GM19455 (cell line): ENCODE data around the gene KRTAP4-5.
"Not testable (repeated sequence)": the region's sequence is repeated elsewhere in the genome, so short reads cannot be mapped to it uniquely, and the experiment has no call there.

Experiments
- ATAC-seq: cut with Tn5 transposase; IDR thresholded peaks from one replicate; pipeline ENCODE4 v1.9.1; 2021; ENCODE audit not compliant: unreplicated experiment

KRTAP4-5 gene

DNA sequence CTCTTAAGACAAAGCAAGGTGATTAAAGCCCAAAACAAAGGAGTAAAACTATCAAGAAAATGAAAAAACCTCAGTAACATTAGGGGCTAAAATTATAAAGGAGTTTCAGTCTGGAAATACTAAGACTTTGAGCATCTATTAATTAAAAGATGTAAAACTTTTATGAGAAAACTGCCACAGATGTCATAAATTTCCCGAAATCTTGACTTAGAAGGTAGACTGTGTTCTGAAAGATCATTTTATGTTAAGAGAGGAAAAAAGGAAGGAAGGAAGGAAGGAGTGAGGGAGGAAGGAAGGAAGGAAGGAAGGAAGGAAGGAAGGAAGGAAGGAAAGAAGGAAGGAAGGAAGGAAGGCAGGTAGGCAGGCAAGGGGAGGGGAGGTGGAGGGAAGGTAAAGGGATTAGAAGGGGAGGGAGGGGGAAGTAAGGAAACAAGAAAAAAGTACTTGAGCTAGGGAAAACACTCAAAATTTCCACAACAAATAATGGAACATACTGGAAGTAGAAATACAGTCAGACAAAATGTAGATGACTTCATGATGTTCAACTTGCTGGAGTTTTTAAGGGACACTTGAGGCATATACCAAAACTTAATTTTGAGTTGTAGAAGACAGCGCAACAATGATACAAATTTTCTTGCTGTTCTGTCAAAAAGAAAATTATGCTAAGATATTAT is 2.0 kb downstream of the KRTAP4-5 start:
- ATAC-seq = no peak

DNA sequence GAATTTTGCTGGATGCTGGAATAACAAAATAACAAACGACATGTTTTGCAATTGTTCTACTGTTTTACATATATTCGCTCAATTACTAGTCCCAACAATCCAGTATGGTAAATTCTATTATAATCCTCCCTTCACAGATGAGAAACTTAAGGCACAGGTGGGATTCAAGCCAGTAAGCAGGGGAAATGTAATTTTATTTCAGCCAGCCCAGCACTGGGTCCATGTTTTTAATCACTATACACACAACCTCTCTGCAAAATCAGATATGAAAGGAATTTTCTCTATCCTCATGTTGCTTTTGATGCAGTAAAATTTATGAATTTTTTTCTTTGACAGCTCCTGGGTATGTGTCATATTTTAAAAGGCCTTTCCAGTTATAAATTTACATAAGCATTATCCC is 4.4 kb downstream of the KRTAP4-5 start:
- no peak for ATAC-seq

DNA sequence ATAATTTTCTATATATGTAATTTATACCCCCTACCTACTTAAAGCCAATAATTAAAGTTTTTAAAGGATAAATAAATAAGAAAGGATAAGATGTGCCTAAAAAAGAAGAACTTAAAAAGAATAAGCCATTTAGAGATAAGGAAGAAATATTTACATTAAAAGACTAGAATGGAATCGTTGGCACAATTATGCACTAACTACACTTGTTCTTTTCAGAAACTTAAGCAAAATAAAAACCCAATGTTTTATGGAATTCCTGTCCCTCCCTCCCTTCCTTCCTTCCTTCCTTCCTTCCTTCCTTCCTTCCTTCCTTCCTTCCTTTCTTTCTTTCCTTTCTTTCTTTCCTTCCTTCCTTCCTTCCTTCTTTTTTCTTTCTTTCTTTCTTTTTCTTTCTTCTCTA is 4.8 kb downstream of the KRTAP4-5 start:
- no peak for ATAC-seq

DNA sequence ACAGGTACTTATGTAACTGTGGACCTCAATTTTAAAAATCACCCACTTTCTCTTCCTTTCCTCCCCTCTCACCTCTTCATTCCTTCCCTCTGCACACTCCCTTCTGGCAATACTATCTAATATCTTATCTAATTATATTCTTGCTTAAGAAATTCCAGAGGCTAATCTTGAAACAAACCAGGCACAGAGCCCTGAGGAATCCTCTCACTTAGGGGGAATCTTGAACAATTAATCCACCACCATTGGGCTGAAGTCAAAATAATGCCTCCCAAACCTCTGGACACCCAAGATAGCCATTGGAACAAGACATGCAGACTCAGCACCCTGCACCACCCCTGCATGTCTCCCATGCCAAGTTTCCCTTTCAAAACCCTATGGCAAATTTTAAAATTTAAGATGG is 8.3 kb downstream of the KRTAP4-5 start:
- ATAC-seq = no peak

DNA sequence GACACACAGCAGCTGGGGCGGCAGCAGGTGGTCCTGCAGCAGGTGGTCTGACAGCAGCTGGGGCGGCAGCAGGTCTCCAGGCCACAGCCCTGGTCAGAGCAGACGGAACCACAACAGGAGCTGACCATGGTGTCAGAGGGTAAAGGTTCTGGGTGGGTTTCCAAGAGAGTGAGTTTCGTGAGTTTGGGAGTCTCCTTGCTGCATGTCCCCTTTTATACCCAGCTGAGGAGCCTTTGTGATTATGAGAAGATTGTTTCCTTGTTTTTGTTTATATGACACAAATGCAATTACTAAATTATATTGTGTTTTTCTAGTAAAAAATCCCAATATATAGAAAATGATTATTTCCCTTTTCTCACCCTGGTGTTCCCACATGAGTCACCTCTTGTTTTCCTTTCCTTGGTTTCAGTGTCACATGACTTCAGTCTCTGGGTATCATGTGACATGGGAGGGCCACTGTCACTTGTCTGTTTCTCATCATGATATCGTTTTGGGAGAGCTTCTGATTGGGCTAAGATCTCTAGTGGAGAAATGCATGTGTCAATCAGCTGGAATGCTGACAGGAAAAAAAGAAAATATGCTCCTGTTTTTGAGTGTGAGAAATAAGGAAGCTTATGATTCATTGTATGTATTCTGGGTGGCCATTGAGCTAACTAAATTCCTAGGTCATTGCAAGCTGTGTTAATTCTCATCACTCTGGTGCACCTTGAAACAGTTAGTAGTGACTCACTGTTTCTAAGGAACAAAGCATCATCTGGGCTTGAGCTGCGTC is 9.1 kb downstream of the KRTAP4-5 start, which contains the start of gene KRTAP4-6:
TSS of gene KRTAP4-6 (minus strand) at position 185 of the 772 bp plus-strand sequence. CDS start at position 128, 57 bp downstream.
- ATAC-seq = no peak

DNA sequence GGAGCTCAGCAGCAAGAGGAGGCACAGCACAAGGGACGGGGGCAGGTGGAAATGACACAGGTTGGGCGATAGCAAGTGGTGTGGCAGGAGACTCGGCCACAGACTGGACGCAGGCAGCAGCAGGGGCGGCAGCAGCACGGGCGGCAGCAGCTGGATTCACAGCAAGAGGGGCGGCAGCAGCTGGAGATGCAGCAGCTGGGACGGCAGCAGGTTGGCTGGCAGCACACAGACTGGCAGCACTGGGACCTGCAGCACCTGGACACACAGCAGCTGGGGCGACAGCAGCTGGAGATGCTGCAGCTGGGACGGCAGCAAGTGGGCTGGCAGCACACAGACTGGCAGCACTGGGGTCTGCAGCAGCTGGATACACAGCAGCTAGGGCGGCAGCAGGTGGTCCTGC is 9.8 kb downstream of the KRTAP4-5 start:
- not testable (repeated sequence) for ATAC-seq

DNA sequence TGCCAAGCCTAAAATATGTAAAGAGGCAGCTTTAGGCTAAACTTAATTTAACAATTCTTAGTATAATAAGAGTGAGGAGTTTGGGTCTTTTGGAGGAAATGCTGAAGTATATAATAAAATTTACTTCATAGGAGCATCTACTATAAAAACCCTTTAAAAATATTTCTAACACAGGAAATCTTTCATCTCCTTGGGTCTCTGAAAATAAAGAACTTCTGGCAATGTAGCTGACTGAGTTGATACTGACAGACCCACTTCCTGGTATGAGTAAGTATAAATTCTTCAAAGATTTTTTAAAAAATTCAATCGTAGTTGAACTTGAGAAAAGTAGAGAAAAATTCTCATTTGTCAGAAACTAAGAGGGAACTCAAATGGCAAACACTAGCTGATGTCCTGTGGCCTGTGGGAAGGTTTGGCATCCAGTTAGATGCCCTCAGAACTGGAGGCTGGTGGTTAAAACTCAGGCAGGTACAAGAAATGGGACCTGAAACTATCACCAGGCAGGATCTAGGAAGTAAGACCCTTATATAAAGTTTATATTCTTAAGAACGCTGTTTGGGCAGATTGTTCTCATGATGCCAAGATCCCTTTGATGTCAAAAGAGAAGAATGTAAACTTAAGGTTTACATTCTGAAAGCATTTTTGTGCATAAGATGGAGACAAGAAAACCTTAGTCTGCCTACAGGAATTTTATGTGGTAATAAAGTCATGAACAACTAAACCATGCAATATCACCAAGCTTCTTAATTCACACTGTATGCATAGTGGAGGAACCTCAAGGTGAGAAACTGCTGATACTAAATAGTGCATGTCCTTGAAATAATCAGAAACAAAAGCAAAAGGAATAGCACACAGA is 15.5 kb downstream of the KRTAP4-5 start:
- no peak for ATAC-seq

DNA sequence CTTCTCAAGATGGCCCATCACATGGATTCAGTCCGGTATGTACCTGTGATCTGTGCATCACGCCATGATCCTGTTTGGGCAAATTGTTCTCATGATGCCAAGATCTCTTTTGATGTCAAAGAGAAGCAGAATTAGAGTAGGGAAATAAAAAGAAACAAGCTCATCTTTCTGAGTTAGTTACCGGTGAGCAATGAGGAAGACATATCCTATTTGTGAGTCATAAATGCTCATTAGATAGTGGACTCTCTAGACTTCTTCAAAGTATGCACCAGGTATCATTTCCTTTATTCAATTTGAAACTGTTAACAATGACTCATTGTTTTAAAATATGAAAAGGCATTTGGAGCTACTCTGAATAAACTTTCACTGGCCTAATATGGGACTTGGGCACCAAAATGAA is 17.6 kb downstream of the KRTAP4-5 start:
- no peak for ATAC-seq

DNA sequence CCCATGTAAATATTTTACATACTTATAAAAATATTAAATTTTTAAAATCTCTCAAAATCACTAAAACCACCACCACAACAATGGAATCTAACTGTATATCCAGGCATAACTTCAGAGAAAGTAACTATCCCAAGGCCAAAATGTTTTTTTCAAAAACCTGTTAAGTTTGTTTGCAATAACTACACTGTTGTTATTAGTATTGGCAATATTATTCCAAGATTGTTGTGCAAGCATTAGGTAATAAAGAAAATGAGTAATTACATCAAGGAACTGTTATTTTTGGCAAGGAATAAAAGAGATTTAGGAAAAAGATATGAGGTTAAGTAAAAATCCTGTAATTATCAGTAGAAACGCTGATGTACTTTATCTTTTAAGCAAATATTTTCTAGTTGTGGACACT is 22.3 kb downstream of the KRTAP4-5 start:
- ATAC-seq = no peak

DNA sequence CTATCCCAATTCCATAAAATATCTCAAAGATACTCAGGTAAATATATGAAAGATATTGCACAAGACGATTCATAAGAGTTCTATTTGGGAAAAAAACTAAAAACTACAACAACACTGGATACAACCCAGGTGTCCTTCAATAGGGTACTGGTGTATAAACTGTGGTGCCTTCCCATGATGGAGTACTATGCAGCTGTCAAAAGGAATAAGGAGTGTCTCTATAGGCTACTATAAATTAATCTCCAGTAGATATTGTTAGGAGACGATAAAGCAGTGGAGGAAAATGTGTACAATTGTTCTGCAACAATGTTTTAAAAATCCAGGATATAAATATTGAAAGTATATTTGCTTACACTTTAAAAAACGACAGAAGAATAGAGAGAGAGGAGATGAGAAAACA is 23.2 kb downstream of the KRTAP4-5 start:
- ATAC-seq = no peak

DNA sequence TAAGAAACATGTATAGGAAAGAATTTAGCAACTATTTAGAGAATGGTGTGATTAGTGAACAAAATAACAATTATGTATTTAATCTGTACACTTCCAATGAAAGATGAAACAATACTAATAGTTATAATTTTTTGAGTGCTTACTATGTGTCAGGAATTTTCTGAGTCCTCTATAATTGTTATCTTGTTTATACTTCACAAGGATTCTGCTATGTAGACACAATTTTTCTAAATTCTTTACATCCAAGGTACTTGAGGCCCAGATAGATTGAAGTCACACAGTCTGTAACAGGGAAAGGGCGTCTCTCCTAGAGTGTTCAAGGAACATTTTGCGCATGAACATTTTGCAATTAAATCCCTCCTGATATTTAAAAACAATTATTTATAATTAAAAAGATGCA is 24.6 kb downstream of the KRTAP4-5 start:
- ATAC-seq = no peak

DNA sequence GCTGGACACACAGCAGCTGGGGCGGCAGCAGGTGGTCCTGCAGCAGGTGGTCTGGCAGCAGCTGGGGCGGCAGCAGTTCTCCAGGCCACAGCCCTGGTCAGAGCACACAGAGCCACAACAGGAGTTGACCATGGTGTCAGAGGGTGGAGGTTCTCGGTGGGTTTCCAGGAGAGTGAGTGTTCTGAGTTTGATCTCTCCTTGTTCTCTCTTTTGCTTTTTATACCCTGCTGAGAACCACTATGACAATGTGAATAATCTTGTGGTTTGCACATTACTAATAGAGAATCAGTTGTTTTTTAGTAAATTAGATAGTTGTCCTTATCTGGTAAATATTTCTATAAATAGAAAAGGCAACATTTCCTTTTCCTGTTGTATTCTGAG is 25.6 kb downstream of the KRTAP4-5 start, which contains the start of gene KRTAP4-12:
TSS of gene KRTAP4-12 (minus strand) at position 192 of the 381 bp plus-strand sequence. CDS start at position 132, 60 bp downstream.
- not testable (repeated sequence) for ATAC-seq

DNA sequence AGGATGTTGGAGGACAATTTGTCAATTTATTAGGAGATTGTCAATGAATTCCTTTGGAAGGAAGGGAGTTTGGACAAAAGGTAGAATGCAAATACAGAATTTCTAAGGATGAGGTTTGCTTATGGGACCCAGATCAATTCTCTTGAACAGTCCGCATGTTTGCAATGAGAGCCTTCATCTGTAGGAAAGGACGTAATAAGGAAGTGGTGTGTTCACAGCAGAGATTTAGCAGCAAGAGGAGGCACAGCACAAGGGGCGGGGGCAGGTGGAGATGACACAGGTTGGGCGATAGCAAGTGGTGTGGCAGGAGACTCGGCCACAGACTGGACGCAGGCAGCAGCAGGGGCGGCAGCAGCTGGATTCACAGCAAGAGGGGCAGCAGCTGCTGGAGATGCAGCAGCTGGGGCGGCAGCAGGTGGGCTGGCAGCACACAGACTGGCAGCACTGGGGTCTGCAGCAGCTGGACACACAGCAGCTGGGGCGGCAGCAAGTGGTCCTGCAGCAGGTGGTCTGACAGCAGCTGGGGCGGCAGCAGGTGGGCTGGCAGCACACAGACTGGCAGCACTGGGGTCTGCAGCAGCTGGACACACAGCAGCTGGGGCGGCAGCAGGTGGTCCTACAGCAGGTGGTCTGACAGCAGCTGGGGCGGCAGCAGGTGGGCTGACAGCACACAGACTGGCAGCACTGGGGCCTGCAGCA is 26.2 kb downstream of the KRTAP4-5 start:
- not testable (repeated sequence) for ATAC-seq

DNA sequence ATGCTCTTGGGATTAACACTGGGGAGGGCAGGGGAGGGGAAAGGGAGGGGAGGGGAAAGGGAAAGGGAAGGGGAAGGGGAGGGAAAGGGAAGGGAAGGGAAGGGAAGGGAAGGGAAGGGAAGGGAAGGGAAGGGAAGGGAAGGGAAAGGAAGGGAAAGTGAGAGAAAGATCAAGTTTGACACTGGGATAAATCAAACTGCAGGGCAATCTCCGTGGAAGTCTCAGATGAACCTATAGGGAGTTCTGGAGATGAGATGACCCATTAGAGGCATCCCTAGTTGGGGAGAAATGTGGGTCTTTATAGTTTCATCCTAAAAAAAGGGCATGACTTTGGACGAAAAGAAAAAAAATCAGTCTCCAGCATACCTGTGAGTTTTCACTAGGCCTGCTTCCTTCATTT is 27.9 kb downstream of the KRTAP4-5 start:
- no peak for ATAC-seq

DNA sequence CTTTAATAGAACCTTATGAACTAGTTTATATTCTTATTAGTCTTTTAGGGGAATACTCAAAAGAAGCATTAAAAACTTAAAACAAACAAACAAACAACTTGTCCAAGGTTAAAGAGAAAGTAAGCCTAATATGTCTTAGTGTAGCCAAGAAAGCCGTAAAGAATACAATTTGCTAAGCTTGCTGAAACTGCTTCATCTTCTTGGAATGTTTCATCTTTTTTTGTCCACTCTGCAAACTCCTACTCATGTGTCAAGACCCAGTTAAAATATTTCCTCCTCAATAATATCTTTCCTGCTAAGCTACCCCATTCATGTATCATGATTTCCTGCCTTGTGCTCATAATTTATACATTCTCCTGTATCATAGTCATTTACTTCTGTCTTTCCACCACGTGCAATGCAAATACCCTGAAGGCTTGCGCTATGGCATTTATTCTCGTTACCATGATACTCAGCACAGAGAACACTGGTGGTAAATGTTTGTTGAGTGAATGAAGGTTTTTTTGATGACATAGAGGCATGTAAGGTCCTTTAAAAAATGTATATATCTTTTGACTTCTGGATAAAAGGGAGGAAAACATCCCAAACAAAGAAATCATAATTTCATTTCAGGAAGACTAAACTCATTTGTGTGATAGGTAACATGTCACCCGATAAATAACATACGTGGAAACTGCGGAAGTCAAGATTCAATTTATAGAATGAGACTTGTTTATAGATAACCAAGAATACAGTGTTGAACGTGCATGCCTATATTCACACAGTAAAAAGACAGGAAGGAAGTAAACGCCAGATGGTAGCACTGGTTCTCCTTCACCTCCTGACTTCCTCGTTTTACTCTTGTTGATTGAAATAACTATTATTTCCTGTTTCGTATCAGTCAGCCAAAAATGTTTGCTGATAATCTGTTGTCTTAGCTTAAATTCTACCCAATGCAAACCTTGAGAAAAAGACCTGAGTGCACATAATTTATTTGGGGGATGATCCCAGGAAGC is 29.6 kb downstream of the KRTAP4-5 start:
- ATAC-seq = not testable (repeated sequence)

DNA sequence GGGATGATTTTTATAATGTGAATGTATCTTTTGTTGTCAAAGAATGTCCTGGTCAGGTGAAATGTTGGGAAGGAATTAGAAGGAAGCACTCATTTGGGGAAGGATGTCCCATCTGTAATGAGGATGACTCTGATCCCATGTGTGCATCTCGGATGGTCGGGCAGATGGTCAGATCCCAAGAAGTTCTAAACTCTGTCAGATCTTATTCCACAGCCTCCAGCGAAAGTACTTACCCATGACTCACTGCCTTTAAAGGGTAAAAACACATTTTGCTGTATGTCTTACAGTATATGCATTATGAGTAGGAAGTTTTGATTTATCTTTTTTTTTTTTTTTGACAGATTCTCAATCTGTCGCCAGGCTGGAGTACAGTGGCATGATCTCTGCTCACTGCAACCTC is 30.9 kb downstream of the KRTAP4-5 start:
- no peak for ATAC-seq

DNA sequence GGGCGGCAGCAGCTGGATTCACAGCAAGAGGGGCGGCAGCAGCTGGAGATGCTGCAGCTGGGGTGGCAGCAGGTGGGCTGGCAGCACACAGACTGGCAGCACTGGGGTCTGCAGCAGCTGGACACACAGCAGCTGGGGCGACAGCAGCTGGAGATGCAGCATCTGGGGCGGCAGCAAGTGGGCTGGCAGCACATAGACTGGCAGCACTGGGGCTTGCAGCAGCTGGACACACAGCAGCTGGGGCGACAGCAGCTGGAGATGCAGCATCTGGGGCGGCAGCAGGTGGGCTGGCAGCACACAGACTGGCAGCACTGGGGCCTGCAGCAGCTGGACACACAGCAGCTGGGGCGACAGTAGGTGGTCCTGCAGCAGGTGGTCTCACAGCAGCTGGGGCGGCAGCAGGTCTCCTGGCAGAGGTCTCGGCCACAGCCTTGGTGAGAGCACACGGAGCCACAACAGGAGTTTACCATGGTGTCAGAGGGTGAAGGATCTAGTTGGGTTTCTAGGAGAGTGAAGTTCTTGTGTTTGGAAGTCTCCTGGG is 31.7 kb downstream of the KRTAP4-5 start, which contains the start of gene KRTAP4-11:
TSS of gene KRTAP4-11 (minus strand) at position 528 of the 541 bp plus-strand sequence. CDS start at position 470, 58 bp downstream.
- ATAC-seq = not testable (repeated sequence)

DNA sequence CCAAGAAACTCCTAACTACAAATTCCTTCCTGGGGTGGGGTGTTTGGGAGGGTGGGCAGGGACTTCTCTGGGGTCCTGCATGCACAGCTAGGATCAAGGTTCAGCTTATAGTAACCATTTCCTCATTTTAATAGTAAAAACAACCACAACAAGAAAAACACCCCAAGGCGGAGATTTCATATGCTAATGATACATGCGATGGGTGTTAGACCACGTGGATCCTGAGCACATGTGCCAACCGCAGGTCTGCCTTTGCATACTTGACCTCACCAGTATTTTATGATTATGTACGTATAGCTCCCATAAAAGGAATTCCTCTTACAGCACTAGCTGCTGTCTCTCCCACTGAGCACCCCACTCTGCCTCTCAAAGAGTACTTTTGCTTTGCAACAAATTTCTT is 33.3 kb downstream of the KRTAP4-5 start:
- no peak for ATAC-seq
